ENCODE measurements around the gene RPS6KA2. TPM values are rescaled to one million over a fixed set of nuclear protein-coding genes. Genes with fewer than 3 reads are reported as not detected.

The RPS6KA2 gene
- total RNA-seq, 2 experiments from 2014 or later: 3.8 to 4.2 TPM

DNA sequence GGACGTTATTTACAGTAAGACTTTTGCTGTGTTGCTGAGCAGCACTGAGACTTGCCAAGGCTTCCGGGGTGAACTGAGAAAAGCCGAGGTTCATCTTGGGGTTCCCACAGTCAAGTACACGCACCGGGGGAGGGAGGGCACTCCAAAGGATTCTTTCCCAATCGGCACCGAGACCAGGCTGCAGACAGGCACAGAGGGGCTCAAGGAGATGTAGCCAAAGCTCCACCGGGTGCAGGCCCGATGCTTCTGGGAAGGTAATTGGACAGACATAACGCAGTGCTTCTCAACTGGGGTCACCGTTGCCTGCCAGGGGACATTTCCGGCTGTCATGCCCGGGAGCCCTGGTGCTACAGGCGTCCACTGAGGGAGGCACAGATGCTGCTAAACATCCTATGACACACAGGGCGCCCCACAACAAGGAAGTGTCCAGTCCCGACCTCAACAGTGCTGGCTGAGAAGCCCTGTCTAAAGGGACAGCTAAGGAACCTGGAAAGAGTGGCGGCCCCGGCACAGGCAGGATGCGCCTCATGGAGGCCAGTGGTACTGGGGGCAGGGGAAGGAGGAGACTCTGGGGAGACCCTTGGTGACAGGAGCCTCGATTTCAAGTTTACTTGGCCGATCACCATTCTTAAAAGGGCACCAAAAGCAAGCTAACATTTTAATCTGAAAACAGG is 133.5 kb downstream of the RPS6KA2 start:
- no peak for DNase-seq
- Mint-ChIP-seq H3K4me1 (peaks cover 3% of the 10 kb centered on the region), H3K4me3 (no peak overlapping the region), H3K9me3 (no peaks in the 10 kb centered on the region), H3K27me3 (no peaks in the 10 kb centered on the region), H3K27ac (no peak overlapping the region), H3K36me3 (peaks cover 5% of the 10 kb centered on the region)

DNA sequence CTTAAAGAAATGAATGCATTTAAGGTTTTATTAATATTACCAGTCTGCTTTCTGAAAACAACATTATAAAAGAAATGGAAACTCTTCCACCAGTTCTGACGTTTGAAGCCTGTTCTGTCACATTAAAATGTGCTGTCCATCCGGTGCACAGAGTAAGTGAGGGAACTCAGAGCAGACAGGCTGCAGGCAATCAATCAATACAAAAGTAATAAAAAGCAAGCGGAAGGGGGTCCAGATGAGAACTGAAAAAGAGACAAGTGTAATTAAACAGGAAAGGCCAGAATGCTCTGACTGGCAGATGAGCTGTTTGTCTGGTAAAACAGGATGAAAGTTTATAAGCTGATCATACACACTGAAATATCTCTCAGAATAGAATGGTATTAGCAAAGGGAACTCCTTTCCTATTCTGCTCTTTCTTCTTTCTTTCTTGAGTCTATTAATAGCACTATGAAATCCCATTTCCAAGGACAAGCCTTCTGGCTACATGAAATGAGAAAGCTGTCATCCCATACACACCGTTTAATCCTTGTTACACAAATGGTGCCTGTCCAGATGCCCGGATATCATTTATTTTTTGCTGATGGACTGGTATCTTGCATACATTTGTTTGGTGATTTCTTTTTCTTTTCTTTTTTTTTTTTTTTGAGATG is 134.8 kb downstream of the RPS6KA2 start:
- DNase-seq: no peak
- peaks cover 14% of the 10 kb centered on the region for H3K4me1 Mint-ChIP-seq
- H3K4me3 Mint-ChIP-seq: no peak overlapping the region
- no peak overlapping the region for H3K27ac Mint-ChIP-seq
- H3K9me3 Mint-ChIP-seq: peaks cover 6% of the 10 kb centered on the region
- H3K36me3 Mint-ChIP-seq: peaks cover 13% of the 10 kb centered on the region
- no peaks in the 10 kb centered on the region for H3K27me3 Mint-ChIP-seq

DNA sequence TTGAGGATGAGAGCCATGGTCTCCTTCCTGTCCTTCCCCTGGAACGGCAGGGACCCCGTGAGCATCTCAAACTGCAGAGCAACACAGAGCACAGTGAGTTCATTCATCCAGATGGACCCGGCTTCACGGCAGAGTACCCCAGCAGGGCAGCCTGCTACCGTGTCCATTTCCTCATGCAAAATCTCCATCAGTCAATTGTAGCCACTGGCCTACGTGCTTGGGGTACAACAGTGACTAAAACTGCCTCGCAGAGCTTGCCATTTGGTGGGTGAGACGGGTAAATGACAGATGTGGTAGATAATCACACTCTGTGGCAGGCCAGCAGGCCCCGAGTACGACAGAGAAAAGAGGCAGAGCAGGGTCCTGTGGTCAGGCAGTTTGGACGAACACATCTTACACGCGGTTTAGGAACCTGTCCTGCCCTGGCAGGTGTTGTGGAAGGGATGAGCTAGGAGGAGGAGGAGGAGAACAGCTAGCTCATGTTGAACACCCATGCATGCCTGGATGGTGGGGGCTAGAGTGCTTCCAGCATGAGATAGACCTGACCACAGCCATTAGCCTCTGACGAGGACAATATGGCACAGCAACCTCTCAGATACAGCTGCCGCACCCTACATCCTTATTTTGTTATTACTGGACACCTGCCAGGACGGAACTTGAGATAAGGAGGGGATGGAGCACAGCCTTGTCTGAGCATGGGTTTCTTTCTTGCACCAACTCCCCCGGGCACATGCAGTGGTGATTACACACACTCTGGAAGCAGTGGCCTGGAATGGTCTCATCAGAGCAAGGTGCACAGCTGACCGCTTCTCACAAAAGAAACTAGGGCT is 136.2 kb downstream of the RPS6KA2 start:
- no peak for DNase-seq
- Mint-ChIP-seq H3K27me3 (no peaks in the 10 kb centered on the region), H3K36me3 (peaks cover 16% of the 10 kb centered on the region), H3K4me1 (peaks cover 14% of the 10 kb centered on the region), H3K27ac (no peak overlapping the region), H3K4me3 (no peak overlapping the region), H3K9me3 (peaks cover 6% of the 10 kb centered on the region)

DNA sequence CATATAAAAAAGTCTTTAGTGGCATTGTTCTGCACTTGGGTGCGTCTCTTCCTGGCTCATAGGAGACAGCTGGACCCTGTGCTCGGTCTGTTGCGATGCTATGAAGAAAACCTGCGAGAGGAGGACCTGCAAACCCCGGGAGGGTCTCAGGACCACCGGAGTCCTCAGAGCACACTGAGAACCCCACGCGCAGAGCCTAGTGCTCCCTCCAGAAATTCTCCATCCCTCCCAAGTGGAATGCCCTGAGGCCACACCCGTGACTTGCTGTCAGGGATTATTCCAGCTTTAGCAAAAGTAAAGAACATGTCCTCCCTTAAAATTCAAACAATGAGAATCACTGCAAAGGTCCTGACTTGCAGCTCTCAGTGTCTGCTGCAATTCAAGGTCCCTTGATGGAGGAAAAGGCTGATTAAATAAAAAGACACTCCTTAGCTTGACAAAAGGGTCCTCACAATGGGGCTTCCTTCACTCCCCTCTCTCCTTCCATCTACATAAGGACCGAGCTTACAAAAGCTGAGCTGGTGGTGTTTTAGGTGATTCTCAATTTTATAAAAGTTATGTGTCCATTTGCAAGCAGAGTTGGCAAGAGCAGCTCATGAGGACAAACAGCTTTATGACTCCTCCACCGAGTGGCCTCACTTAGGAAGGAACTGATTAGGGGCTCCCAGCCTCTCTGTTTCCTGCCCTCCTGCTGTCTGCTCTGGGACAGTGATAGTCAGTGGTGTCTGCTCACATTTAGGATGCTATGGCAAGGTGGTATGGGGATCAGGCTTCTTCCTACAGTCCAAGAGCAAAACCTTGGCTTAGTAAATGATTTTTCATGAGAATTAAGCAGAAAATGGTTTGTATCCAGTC is 137.5 kb downstream of the RPS6KA2 start:
- Mint-ChIP-seq H3K36me3 (peaks cover 16% of the 10 kb centered on the region), H3K27me3 (no peaks in the 10 kb centered on the region), H3K27ac (no peak overlapping the region), H3K4me3 (no peak overlapping the region), H3K4me1 (peaks cover 10% of the 10 kb centered on the region), H3K9me3 (peaks cover 6% of the 10 kb centered on the region)
- DNase-seq: no peak

DNA sequence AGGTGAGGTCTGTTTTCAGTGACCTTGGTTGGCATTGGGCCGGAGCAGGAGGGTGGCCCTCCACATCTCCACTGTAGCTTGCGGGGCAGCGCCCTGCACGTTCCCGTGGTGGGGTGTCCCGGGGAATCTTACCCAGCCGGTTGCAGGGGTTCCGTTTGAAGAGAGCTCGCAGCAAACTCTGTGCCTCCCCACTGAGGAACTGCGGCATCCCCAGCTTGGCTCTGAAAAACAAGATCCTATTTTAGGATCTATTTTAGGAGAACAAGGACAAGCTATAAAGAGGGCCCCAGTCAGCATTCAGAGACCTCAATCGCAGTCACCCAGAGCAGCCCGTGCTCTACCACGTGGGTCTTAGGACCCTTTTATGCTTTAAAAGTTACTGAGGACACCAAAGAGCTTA is 138.3 kb downstream of the RPS6KA2 start:
- Mint-ChIP-seq H3K27ac (peak overlapping the region; percentile 93), H3K4me3 (peak overlapping the region; percentile 70), H3K4me1 (peaks cover 10% of the 10 kb centered on the region), H3K36me3 (peaks cover 16% of the 10 kb centered on the region), H3K9me3 (peaks cover 6% of the 10 kb centered on the region), H3K27me3 (no peaks in the 10 kb centered on the region)
- no peak for DNase-seq

DNA sequence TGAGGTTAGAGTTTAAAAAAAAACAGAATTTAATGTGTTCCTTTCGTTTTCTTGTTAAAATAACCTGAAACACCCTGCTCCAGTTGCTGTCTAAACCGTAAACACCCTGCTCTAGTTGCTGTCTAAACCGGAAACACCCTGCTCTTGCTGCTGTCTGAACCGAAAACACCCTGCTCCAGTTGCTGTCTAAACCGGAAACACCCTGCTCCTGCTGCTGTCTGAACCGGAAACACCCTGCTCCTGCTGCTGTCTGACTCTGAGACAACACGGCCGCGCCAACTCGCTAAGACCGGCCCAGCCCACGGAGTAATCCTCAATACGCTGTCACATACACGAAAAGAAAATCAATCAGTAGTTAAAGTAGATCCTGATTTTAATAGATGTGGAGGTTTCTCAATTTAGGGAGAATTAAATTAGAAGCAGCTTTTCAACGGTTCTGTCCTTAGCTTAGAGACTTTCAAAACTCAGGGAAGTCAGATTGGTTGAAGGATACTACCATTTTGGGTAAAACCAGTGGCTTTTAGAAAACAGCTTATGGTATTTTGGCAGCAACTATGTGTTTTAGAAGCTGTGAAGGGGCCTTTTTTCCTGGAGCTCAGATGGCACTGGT is 138.9 kb downstream of the RPS6KA2 start:
- Mint-ChIP-seq H3K27ac (peak overlapping the region; percentile 93), H3K4me1 (peaks cover 10% of the 10 kb centered on the region), H3K9me3 (peaks cover 6% of the 10 kb centered on the region), H3K36me3 (peaks cover 16% of the 10 kb centered on the region), H3K27me3 (no peaks in the 10 kb centered on the region), H3K4me3 (peak overlapping the region; percentile 70)
- peak; percentile 64 for DNase-seq

DNA sequence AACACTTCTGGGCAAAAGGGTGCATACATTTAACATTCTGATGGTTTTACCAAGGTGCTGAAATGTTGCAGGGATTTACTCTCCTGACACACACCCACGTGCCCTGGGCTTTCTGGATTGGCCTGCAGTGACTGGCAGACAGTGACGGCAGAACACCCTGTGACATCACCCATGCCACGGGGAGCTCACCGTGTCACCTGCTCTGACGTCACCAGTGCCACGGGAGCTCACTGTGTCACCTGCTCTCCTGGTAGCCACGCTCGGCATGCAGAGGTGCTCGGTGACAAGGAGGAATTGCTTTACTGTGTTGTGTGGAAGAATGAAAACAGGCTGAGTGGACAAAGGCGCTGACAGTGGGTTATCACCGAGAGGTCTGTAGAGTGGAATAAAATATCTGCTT is 139.9 kb downstream of the RPS6KA2 start:
- no peak for DNase-seq
- Mint-ChIP-seq H3K9me3 (peaks cover 6% of the 10 kb centered on the region), H3K4me1 (peaks cover 10% of the 10 kb centered on the region), H3K27me3 (no peaks in the 10 kb centered on the region), H3K4me3 (no peak overlapping the region), H3K27ac (peak overlapping the region; percentile 93), H3K36me3 (peaks cover 16% of the 10 kb centered on the region)

DNA sequence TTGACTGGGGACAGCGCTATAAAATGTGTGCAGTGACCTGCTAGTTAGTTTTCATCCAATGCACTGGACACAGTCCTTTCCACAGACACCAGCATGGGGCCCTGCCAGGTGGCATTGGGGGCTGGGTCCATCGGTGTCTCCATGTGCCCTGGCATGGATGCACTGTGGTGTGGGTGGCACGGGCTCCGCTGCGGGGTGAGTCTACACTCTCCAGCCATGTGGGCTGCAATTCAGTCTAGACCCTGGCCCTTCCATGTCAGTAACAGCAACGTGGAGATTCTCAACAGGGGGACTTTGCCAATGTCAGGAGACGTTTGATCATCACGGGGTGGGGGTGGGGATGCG is 140.5 kb downstream of the RPS6KA2 start:
- Mint-ChIP-seq H3K9me3 (peaks cover 6% of the 10 kb centered on the region), H3K4me1 (peaks cover 10% of the 10 kb centered on the region), H3K36me3 (peaks cover 16% of the 10 kb centered on the region), H3K27ac (no peak overlapping the region), H3K4me3 (no peak overlapping the region), H3K27me3 (no peaks in the 10 kb centered on the region)
- no peak for DNase-seq

DNA sequence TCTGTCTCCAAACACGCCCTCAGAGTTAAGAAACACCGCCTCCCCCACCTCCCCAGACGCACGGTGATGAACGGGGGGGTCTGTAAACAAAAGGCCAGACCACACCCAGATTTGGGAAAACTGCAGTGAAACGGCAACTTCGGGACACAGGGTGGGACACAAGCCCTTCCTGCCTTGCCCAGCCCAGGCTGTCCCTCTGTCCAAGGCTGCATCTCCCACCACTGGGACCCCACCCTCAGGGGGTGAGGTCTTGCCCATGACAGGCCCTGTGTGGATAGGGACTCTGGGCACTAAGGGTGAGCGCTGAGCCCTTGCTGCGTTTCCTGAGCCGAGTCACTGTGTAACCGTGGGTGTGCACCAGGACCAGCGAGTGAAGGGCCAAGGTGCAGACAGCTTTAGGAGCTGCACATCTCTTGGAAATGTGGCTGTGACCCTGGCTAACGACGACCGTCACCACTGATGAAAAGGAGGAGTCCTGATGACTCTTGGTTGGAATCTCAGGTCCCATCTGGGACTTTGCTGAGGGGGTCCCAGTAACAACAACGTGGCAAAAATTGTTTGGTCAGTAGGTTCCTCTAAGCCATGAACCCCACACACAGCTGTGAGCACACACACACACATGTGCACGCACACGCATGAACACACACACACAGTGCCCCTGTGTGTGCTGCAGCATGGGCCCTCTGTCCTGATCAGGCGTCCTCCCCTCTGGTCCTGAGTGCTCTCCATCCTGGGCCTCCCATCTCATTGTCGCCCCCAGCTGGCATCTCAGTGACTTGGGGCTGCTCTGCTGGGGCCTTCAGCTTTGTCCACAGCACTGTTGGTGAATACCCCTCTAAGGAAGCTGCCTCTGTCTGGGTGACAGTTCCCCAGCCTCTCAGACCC is 141.2 kb downstream of the RPS6KA2 start:
- Mint-ChIP-seq H3K36me3 (peaks cover 16% of the 10 kb centered on the region), H3K27me3 (no peaks in the 10 kb centered on the region), H3K4me3 (no peak overlapping the region), H3K9me3 (peaks cover 6% of the 10 kb centered on the region), H3K4me1 (peaks cover 10% of the 10 kb centered on the region), H3K27ac (no peak overlapping the region)
- DNase-seq: no peak

DNA sequence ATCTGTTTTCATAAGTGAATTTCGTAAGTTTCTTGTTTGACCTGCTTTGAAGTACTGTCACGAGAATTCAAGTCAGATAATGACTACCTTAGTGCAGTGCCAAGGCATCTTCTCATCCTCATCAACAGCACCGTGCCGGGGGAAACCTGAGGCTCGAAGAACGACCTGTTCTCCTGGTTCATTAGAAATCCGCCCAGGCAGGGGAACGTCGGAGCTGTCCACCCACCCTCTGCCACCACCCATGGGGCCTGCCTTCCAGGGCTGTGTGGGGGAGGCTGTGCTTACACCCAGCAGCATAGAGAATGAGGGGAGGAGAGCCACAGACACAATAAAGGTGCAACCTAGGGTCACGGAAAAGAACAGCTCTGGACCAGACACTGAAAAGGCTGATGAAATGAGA is 142.2 kb downstream of the RPS6KA2 start:
- Mint-ChIP-seq H3K4me1 (peaks cover 10% of the 10 kb centered on the region), H3K9me3 (peaks cover 6% of the 10 kb centered on the region), H3K27me3 (no peaks in the 10 kb centered on the region), H3K4me3 (no peak overlapping the region), H3K36me3 (peaks cover 16% of the 10 kb centered on the region), H3K27ac (no peak overlapping the region)
- DNase-seq: no peak

DNA sequence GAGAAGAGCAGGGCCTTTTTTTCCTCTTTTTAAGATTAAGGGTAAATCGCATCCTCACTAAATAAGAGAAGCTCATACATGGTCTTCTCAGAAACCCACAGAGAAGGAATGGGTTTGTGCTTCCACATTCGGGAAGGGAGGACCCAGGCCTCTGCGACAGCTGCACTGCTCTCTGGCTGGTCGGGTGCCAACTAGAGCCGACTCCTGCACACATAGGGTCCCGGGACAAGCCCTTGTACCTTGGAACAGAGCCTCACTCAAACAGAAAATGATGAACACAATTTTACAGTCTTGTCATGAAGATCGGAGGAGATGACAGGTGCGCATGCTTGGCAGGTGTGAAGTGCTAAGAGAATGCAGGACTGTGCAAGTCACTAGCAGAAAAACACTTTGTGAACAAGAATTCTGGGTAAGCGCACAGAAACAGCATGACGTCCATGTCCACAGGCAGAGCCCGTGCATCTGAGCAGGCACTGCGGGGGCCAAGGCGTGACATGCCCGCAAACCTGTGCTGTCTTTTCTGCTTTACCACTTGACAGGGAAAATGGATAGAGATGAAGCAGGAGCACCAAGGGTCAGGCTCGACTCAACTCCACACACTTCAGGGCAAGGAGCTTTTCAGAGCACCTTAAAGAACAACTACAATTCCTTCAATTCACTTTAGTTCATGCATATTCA is 143.3 kb downstream of the RPS6KA2 start:
- Mint-ChIP-seq H3K36me3 (peaks cover 11% of the 10 kb centered on the region), H3K27ac (no peak overlapping the region), H3K27me3 (no peaks in the 10 kb centered on the region), H3K9me3 (peaks cover 6% of the 10 kb centered on the region), H3K4me1 (peaks cover 10% of the 10 kb centered on the region), H3K4me3 (no peak overlapping the region)
- DNase-seq: no peak

DNA sequence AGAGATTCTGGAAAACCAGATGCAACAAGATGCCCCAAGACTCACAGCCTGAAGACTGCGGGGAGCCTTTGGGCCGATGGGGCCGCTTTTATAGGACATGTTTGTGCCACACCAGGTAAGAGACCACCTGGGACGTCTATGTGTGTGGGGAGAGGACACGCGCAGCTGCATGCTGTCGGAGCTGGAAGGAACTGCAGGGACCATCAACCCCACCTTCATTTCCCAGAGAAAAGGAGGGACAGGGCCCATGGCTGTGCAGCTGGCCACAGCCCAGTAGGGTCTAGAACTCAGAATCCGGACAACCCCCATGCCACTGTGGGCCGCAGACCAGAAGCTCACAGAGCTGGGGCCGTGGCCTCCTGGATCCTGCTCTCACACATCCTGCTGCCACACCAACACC is 144.0 kb downstream of the RPS6KA2 start:
- Mint-ChIP-seq H3K27me3 (no peaks in the 10 kb centered on the region), H3K9me3 (peaks cover 4% of the 10 kb centered on the region), H3K4me3 (no peak overlapping the region), H3K4me1 (peaks cover 8% of the 10 kb centered on the region), H3K36me3 (peaks cover 9% of the 10 kb centered on the region), H3K27ac (no peak overlapping the region)
- DNase-seq: no peak

DNA sequence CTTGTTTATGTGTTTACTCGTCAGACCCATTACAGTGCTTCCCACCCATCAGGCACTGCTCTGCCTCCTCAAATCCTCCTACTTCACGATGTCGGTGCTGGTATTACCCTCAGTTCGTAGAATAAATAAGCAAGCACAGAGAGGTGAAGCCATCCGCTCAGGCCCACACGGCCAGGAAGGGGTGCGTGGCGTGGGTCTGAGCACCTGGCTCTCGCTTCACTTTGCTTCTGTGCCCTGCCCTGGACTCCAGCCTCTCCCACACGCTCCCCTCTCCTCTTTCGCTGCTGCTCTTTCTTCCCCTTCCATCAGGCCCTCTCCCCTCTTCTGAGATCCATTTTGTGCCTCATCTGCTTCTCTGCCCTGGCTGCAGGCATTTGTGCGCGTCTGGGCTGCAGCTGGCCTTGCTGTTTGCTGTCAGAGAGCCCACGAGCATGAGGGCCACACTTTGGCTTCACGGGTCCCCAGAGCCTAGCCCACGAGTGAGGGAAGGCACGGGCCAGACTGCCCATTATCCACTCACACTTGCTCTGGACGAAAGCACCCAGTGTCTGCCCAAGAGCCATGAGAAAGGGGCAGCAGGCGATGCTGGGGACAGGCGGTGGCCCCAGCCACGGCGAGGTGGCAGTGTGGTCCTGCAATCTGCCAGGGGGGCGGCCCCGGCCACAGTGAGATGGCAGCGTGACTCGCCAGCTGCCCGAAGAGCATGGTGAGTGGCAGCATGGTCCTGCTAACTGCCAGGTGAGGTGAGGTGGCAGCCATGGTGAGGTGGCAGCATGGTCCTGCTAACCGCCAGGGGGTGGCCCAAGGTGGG is 148.1 kb downstream of the RPS6KA2 start:
- Mint-ChIP-seq H3K27me3 (no peaks in the 10 kb centered on the region), H3K27ac (no peak overlapping the region), H3K36me3 (no peaks in the 10 kb centered on the region), H3K4me1 (no peaks in the 10 kb centered on the region), H3K4me3 (no peak overlapping the region), H3K9me3 (no peaks in the 10 kb centered on the region)
- DNase-seq: no peak

All from activated naive CD8-positive, alpha-beta T cell treated with anti-CD3 and anti-CD28 coated beads for 36 hours (primary cell).